Nephron (organoid): ENCODE data around the gene MLPH.

Experiments used
- H3K27ac Mint-ChIP-seq, 3 experiments: 2 replicates each; pipeline ENCODE4 v1.8.0; 2020; ENCODE audit warnings: mixed read lengths in 3 of 3, mild to moderate bottlenecking in 2 of 3, moderate library complexity in 1 of 3
- H3K27me3 Mint-ChIP-seq: 2 replicates; pipeline ENCODE4 v1.8.0; 2021; ENCODE audit warnings: low read depth, mild to moderate bottlenecking, moderate library complexity, mixed read lengths
- H3K36me3 Mint-ChIP-seq: 2 replicates; pipeline ENCODE4 v1.8.0; 2020; ENCODE audit warnings: low read depth, mixed read lengths
- H3K4me1 Mint-ChIP-seq: 2 replicates; pipeline ENCODE4 v1.8.0; 2020; ENCODE audit warnings: mixed read lengths
- H3K4me3 Mint-ChIP-seq, 3 experiments: 2 replicates each; pipeline ENCODE4 v1.8.0; 2020; ENCODE audit warnings: mild to moderate bottlenecking in 3 of 3, mixed read lengths in 3 of 3, moderate library complexity in 2 of 3
- H3K9me3 Mint-ChIP-seq: 2 replicates; pipeline ENCODE4 v1.8.0; 2020; ENCODE audit warnings: mixed read lengths
- TF ChIP-seq, protein P1 (sequence below), 3 experiments: fragments of 200-600 bp; sonication (generic); IDR thresholded peaks; one replicate each; pipeline ENCODE4 v1.5.0; 2021; ENCODE audit warnings: antibody characterized with exemption in 3 of 3; ENCODE audit not compliant: unreplicated experiment in 3 of 3

Gene MLPH

GRCh38 chr2:237525559-237526157 lies 38.6 kb downstream of the MLPH start:
- no peaks in the 10 kb centered on the region for H3K36me3 Mint-ChIP-seq
- TF ChIP-seq, protein P1, sequence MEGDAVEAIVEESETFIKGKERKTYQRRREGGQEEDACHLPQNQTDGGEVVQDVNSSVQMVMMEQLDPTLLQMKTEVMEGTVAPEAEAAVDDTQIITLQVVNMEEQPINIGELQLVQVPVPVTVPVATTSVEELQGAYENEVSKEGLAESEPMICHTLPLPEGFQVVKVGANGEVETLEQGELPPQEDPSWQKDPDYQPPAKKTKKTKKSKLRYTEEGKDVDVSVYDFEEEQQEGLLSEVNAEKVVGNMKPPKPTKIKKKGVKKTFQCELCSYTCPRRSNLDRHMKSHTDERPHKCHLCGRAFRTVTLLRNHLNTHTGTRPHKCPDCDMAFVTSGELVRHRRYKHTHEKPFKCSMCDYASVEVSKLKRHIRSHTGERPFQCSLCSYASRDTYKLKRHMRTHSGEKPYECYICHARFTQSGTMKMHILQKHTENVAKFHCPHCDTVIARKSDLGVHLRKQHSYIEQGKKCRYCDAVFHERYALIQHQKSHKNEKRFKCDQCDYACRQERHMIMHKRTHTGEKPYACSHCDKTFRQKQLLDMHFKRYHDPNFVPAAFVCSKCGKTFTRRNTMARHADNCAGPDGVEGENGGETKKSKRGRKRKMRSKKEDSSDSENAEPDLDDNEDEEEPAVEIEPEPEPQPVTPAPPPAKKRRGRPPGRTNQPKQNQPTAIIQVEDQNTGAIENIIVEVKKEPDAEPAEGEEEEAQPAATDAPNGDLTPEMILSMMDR (IDR thresholded peaks at IDR 0.05; ENCODE audit: unreplicated experiment in 3 of 3): no peak
- peaks cover 4% of the 10 kb centered on the region for H3K27me3 Mint-ChIP-seq
- no peak overlapping the region for H3K27ac Mint-ChIP-seq
- no peak overlapping the region for H3K4me3 Mint-ChIP-seq
- H3K4me1 Mint-ChIP-seq: peaks cover 5% of the 10 kb centered on the region
- H3K9me3 Mint-ChIP-seq: no peaks in the 10 kb centered on the region

GRCh38 chr2:237527233-237527632 lies 40.2 kb downstream of the MLPH start:
- Mint-ChIP-seq H3K4me3 (no peak overlapping the region), H3K4me1 (peaks cover 9% of the 10 kb centered on the region), H3K27me3 (peaks cover 8% of the 10 kb centered on the region), H3K9me3 (no peaks in the 10 kb centered on the region), H3K27ac (no peak overlapping the region), H3K36me3 (no peaks in the 10 kb centered on the region)
- TF ChIP-seq, protein P1 (IDR thresholded peaks at IDR 0.05; ENCODE audit: unreplicated experiment in 3 of 3): no peak

DNA sequence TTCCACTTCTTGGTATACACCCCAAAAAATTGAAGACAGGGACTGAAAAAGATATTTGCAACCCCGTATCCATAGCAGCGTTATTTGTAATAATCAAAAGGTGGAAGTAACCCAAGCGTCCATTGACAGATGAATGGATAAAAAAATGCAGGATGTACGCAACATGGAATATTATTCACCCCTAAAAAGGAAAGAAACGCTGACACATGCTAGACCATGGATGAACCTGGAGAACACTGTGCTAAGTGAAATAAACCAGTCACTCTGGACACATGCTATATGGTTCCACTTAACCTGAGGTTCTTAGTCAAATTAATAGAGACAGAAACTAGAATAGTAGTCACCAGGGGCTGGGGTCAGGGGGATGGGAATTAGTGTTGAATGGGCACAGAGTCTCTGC lies 40.7 kb downstream of the MLPH start:
- TF ChIP-seq, protein P1 (IDR thresholded peaks at IDR 0.05; ENCODE audit: unreplicated experiment in 3 of 3): no peak
- H3K4me3 Mint-ChIP-seq: no peak overlapping the region
- no peaks in the 10 kb centered on the region for H3K36me3 Mint-ChIP-seq
- no peaks in the 10 kb centered on the region for H3K9me3 Mint-ChIP-seq
- H3K27me3 Mint-ChIP-seq: peaks cover 11% of the 10 kb centered on the region
- peaks cover 15% of the 10 kb centered on the region for H3K4me1 Mint-ChIP-seq
- H3K27ac Mint-ChIP-seq: no peak overlapping the region

DNA sequence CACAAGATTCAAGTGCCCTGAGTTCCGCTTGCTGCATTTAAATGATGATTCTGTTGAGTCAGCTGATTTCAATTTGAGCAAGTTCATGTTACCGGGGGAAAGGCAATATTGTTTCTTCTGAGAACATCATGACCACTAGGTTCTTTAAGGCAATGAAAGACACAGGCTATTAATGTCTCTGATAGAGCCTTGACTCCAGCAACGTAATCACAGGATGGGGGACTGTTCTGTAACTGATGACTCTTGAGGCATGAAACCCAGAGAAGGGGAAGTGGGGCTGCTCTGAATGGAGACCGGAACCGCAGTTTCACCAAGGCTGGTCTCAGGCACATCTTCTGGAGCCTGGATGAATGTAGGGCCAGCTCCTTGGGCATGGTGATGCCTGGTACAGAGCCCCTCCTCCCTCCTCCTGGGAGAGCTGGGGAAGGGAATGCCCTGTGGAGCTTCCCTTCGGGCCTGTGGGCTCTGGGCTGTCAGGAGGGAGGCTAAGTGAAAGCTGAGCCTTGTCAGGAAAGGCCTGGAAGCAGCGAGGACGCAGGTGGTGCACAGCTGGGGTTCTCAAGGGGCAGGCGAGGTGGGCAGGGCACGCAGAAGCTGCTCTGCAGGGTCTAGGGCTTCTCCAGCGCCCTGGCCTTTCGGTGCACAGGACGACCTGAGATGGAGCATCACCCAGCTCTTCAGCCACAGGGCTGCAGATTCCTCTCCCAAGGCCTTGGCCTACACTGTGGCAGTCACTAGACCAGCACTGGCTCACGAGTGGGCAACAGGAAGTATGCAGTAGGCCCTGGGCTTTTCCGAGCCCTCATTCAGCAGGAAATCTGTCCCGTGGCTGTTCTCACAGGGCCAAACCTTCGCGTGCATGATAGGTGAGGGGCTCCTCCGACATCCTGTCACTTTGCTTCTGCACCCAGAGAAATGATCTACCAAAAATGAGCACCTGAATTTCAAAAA lies 42.7 kb downstream of the MLPH start:
- Mint-ChIP-seq H3K9me3 (no peaks in the 10 kb centered on the region), H3K4me3 (no peak overlapping the region), H3K27ac (no peak overlapping the region), H3K36me3 (no peaks in the 10 kb centered on the region), H3K4me1 (peaks cover 15% of the 10 kb centered on the region), H3K27me3 (peaks cover 17% of the 10 kb centered on the region)
- TF ChIP-seq, protein P1 (IDR thresholded peaks at IDR 0.05; ENCODE audit: unreplicated experiment in 3 of 3): no peak

DNA sequence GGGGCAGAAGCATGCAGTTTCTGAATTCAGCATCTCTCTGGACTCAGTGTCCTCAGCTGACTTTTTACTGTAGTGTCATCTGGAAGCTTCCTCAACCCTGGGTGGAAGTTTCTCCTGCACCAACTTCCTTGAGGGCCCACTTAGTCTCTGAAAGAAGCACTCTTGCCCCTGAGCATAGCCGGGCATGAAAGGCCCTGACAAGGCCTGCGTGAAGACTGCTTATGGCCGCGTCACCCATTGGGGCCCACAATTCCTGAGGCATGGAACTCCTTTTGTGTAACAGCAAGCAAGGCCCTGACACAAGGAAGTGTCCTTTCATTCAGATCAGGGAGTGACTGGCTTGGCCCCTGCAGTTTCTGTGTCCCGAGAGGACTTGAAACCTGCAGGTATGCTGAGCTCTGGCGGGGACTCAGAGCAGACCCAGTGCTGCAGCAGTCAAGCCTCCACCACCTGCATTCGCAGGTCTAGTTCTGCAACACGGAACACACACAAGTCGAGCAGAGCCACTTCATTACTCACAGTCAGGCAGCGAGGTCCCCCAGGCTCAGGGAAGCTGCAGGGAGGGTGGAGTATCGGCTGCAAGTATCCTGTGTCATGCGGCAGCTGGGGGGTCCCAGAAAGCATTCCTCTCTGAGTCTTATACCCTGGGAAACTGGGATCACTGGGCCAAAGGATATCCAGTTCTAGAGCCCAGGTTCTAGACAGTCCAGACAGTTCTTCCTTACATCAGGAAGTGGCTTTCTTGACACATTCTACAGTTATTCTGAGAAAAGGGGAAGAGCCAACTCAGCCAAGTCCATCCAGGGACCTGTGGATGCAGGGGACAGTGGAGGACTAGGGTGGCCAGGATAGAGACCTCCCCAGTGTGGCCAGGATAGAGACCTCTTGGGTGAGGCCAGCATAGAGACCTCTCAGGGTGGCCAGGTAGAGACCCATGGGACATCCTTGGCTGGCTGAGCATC lies 43.7 kb downstream of the MLPH start:
- no peak overlapping the region for H3K27ac Mint-ChIP-seq
- no peaks in the 10 kb centered on the region for H3K36me3 Mint-ChIP-seq
- no peak overlapping the region for H3K4me3 Mint-ChIP-seq
- no peaks in the 10 kb centered on the region for H3K9me3 Mint-ChIP-seq
- TF ChIP-seq, protein P1 (IDR thresholded peaks at IDR 0.05; ENCODE audit: unreplicated experiment in 3 of 3): no peak
- peaks cover 17% of the 10 kb centered on the region for H3K27me3 Mint-ChIP-seq
- H3K4me1 Mint-ChIP-seq: peaks cover 15% of the 10 kb centered on the region
